Activated effector memory CD4-positive, alpha-beta T cell treated with anti-CD3 and anti-CD28 coated beads, Interleukin-2, amount 50 U/mL, for 16 hours (primary cell): ENCODE data around the gene PPP1R1B.

ENCODE experiments used
- DNase-seq: peaks from one replicate; pipeline ENCODE4 v3.0.0-alpha.2; 2020

Gene PPP1R1B

DNA sequence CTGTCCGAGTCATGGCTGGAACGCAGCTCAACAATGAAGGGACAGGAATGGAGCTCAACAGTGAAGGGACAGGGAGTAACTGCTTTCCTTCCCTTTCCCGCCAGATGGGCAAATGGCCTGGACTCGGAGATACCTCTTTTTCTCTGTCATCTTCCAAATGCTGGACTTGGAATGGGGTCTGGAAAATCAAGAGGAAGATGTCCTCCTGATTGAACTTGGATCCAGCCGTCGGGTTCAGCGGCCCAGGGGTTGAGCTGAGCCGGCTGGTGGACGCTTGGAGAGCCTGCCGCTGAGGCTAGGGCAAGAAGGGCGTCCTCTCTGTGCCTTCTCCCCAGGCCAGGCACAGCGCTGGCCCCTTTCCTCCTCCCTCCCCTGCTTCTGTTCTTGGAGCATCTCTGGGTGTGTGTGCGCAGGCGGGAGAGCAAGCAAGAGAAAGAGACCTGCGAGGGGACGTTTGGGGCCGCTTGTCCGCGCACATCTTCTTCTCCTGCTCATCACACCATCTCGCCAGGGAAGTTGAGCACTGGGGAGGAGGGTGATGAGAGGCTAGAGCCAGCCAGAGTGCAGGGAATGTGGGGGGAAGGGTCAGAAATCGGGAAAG lies 25.7 kb upstream of the PPP1R1B start:
- DNase-seq = no peak

DNA sequence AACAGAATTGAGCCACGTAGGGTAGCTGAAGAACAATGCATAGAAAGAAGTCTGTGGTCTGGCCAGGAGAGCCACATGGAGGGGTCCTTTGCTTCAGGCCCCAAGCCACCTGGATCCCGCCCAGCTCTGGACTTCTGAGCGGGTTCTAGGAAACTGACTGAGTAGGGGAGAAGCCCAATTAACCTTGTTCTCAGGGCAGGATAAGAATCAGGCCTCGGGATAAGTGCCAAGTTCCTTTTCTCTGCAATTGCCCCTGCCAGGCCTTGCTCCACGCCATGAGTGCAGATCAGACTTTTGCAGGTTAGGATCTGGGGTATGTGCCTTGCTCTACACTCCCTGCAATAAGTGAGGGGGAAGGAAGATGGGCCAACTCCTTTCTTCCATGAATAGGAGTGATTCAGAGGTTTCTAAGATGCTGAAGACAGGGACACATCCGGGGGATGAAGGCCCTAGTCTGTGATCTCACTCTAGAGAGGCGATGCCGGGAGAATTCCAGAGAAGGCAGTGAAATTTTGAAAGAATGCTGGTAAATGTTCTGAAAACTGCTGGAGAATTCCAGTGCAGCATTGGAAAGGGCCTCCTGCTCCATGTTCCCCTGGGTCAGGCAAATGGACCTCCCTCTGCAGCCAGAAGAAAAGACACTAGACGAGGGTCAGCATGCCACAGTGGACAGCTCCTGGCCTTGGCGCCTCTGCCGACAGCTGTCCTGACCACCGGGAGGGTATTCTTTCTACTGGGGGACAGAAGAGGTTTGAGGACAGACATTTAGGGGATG lies 24.8 kb upstream of the PPP1R1B start:
- DNase-seq = no peak

DNA sequence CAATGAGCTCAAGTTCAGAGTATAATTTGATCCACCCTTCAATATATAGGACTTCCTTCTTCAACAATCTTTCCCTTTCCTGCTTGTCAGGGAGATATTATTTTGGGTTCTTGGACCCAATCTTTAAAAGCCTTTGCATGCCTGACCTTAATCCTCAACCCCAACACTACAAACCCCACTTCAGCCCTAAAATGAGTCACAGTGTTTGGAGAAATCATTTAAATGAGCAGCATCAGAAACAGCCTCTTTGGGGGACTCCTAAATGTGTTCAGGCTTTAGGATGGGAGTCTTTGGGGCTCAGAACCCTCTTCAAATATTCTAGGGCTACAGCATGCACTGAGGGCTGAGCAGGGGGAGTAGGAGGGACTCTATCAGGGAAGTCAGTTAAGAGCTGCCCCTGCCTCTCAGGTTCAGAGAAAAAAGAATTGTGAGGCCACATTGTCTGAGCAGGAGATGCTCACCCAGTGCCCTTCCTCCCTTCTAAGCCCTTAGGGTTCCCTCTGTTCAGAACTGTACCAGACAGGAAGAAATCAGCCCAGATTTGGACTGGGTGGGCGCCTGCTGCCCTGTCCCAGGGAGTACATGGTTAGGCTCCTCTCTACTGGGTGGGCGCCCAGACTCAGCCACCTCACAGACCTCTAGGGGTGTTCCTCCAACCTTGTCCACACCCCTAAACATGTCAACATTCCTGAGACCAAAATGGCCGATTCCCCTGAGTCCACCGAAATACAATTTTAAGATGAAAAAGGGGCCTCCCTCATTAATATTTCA lies 24.0 kb upstream of the PPP1R1B start:
- DNase-seq = no peak

DNA sequence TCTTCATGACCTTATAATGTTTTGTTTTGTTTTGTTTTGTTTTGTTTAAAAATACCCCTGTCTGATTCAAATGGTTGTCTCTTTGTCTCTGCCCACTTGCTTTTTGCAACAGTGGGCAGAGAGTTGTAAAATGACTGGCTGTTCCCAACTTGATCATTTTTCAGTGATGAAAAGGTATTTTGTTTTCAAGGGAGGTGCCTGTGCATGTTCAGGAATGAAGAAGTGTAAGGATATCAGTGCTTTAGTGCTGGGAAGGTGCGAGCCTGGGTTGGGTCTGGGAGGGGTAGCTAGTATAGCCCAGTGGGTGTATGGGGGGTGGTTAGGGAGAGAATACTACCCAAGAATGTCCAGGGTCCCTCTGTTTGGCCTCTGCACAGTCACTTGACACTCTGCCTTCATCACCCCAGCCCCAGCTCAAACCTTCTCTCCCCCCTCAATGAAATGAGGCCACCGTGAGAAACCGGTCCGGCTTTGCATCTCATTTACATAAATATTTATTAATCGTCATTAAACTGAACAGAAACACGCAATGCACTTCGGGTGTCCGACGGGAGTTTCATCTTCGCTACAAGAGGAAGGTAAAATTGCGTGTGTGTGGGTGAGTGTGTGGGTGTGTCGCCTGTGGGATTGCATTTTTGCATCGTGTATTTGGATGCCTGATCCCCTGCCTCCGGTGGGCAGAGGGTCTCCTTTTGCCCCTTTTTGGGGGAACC lies 23.3 kb upstream of the PPP1R1B start:
- no peak for DNase-seq

DNA sequence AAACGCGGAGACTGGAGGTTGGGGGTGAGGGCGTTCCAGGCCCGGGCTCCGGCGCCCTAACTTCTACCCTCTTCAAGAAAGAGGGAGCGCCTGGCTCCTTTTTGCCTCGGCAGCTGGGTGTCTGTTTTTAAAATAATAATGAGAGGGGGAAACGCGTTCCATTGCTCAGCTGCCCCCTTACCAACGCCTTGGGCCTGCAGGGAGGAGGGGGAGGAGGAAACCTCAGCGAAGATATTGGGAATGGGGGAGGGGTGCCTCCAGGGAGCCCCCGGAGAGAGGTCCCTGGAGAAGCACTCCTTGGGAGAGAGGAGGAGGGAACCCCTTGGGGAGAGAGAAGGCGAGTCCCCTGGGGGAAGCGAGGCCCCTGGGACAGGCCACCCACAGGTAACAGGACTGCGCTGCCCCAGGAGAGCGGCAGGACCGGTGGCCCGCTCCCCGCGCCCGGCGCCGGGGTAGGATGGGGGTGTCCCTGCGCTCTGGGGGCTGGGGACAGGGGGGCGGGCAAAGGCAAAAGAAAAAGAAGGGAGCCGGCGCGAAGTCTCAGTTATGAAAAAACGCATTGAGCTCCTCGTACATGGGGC lies 21.8 kb upstream of the PPP1R1B start:
- DNase-seq = no peak

DNA sequence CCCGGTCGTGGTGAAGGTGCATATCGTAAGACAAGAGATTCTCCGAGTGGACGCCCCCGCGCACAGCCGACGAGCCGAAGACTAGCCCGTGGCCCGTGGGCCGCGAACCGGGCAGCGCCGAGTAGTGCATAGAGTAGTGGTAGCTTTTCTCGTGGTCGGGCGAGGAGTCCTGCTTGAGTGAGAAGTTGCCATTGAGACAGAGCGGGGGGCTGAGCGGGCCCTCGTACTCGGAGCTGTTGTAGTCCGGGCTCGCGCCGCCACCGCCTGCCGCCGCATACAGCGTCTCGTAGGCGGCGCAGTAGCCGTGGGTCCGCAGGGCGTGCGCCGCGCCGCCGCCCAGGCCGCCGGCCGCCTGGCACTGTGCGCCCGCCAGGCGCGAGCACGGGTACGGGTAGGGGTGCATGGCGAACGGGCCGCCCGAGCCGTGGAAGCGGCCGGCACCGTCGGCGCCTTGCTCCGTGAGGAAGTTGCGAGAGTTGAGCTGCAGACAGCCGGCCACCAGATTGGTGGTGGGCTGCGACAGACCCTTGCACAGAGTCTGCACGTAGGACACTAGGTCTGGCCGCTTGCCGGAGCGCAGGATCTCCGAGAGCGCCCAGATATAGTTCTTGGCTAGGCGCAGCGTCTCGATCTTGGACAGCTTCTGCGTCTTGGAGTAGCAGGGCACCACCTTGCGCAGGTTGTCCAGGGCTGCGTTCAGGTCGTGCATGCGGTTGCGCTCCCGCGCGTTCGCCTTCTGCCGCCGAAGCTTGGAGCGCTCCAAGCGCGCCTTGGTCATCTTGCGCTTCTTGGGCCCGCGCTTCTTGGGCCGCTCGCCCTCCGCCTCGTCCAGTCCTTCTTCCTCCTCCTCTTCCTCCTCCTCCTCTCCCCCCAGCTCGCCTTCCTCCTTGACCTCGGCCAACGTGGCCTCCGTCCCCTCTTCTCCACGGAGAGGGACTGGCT lies 21.0 kb upstream of the PPP1R1B start:
- DNase-seq = no peak

DNA sequence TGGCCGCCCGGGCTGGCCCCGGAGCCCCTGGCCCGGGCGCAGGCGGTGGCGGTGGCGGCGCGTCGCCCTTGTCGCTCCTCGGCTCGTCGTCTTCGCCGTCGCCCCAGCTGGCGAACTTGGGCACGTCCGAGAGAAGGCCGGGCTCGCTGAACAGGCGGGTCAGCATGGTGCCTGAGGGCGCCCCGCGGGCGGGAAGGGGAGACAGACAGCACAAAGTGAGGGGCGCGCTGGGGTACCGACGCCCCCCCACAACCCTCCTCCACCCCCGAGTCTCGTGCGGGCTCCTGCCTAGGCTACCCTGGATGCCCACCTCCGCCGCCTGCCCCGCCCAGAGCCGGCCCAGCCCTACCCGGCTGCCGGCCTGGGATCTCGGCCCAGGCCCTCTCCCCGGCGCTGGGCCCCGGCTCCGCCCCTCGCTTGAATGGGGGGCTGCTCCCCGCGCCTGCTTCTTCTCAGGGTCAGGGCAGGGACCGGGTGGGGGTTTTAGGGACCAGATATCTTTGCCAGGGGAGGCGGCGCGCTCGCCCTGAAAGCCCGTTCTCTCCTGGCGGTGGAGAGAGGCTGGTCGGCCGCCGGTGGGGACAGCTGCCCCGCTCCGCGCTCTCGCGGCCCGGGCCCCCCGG lies 20.2 kb upstream of the PPP1R1B start:
- DNase-seq = no peak

DNA sequence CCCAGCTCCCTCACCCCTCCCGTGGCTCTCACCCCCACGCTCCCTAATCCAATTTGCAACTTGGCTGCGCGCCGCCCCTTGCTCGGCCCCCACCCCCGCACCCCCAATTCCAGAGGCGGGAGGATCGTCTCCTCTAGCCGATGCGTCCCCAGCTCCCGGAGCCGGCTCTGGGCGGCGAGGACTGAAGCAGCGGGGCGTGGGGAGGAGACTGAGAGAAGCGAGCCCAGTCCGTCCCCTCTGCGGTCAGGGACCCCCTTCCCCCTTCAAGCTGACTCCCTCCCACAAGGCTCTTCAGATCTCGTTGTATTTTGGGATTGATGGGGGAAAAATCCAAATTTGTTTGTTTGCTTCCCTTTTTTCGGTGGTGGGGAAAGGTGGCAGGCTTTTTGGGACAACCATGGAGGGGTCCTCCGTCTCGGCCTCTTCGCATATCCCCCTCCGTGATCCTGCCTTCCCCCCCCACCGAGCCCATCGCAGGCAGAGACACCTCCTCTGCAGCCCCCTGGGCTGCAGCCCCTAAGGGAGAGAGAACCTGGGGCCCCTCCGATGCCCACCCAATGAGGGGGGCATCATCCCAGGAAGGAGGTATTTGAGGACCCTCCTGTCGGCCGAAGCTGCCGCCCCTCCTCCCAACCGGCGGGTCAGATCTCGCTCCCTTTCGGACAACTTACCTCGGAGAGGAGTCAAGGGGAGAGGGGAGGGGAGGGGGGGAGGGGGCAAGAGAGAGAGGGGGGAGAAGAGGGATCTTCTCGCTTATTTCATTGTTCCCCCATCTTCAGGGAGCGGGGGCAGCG lies 19.5 kb upstream of the PPP1R1B start:
- no peak for DNase-seq

DNA sequence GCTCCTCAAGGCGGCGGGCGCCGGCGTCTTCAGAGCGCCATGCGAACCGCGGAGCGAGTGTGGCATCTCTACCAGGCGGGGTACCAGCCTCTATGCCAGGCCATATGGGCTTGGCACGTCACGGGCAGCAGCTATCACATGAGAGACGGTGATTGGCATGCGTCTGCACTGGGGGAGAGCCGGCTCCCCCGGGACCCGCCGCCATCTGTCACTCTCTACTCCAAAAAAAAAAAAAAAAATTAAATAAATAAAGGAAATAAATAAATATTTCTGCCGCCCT lies 19.0 kb upstream of the PPP1R1B start, which contains the start of gene NEUROD2:
TSS of gene NEUROD2 (minus strand) at position 70 of the 280 bp plus-strand sequence. CDS start 1,321 bp downstream, outside the sequence.
- DNase-seq = no peak

DNA sequence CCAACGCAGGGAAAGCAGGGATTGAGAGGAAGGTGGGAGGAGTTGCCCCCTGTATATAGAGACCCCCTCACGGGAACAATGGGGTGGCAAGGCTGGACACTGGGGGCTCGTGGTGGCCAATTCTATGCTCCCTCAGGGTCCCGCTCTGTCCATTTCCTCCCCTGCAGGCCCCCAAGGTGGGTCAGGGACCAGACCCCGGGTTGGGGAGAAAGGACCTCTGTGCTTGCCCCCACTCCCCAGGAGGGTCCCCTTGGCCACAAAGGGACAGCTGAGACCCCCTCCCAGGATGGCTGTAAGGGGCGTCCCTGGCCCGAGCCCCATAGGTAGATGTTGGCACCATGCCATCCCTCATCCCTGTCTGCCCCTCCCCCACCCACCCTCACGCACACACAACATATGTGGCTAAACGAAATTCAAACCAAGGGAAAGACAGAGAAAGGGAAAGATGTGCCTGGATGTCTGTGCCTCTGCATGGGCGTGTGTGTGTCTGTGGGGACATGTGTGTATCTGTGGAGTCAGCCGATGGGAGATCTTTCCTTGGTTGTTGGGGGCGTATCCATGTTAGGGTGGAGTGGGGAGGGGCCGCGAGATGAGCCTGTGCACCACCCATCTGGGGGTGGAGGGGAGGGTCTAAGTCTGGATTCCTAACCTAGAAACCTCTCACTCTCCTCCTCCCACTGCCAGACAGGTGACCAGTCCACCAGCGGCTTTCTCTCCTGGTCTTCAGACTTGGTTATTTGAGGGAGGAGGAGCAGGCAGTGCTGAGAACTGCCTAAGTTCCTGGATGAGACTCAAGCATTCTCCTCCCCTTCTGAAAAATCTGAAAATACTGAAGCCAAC lies 18.4 kb upstream of the PPP1R1B start:
- DNase-seq = no peak

DNA sequence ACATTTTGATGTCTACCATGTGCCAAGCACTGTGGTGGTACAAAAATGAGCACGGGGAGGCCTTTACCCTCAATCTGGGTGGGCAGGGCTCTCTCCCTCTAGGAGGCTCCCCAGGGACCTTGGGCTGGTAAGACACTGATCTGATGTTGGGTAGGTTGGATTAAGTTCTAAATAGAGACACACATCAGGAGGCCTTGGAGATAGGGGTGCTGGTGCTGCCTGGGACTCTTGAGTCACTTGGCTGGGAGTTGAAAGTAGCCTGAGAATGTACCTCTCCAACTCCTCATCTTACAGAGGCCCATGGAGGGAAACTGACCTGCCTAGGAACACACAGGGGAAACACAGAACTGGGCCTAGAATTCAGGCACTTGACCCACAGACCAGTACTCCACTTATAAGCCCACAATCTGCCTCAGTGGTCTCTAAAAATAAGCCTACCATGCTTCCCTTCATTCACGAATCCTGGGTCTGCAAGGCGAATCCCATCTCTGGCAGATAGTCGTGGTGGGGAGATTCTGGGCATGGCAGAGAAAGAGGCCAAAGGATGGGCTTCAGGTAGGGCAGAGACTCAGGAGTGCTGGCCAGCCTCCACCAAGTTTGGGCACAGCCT lies 17.2 kb upstream of the PPP1R1B start:
- DNase-seq = no peak

DNA sequence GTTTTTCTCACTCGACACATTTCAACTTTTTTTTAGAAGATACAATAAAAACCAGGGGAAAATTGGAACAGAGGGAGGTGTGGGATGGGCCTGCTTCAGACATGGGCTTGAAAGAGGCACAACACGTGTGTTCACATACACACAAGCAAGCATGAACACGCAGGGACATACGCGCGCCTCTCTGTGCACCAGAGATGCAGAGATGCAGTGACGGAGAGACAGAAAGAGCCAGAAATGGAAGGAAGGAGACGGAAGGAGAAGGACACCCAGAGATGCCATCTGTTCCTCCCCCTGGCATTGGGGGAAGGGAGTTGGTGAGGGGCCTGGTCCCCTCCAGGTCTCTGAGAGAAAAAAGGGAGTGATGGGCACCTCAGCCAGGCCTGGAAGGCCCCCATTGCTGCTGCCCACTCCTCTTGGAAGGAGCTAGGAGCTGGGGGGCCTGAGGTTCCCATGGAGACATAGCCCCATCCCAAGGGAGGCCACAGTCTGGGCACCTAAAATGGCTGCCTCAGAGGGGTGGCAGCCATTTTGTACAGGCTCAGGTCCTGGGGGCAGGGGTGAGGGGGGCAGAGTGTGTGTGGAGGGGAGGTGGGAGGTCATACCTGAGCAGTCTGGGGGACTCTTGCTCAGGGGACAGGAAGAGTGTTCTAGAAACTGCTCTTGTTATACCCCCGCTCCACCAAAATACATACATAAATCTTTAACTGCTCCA lies 15.2 kb upstream of the PPP1R1B start:
- no peak for DNase-seq

DNA sequence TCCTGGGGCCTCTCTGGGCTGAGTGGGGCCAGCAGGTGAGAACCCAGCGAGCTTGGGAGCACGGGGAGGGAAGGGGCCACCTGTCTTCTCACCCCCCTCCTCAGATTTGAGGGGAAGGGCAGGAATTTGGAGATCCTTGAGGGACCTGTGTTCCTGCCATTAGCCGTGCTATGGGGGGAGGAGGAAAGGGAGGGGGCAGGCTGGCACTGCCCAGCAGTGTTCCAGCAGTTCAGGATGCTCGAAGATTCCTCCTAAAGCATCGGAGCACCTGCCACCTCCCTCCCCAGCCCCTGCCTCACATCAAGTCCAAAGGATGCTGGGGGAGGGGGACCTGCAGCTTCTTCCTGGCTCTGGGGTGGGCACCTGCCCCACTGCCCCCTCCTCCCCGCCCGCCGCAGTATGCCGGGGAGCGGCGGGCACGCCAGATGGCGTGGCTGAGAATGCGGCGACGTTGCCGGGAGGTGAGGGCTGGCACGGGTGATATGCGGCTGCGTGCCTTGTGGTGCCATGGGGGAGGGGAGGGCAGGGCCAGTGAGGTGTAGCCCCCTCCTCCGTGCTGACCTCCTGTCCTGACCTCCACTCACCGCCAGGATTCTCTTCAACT lies 14.4 kb upstream of the PPP1R1B start:
- DNase-seq = no peak

DNA sequence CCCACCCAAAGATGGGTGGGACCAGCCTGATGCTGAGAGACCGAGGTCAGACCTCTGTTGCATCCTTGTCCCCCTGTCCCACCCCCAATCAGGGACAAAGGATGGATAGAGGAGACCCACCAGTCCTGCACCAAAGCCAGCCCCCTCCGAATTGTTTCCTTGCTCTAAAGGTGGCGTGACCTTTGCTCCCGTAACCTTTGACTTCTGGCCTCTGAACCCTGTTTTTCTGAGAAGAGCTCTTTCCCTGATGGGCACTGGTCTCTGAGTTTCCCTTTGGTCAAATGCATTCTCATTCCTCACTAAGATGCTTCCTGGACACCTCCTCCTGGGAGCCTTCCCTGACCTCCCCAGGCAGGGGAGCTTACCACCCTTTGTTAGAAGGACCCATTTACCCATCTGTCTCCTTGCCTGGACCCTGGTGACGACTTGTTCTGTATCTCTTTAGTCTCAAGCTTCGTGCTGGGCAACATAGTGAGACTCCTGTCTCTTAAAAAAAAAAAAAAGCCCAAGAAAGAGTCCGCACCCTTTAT lies 13.8 kb upstream of the PPP1R1B start:
- no peak for DNase-seq

DNA sequence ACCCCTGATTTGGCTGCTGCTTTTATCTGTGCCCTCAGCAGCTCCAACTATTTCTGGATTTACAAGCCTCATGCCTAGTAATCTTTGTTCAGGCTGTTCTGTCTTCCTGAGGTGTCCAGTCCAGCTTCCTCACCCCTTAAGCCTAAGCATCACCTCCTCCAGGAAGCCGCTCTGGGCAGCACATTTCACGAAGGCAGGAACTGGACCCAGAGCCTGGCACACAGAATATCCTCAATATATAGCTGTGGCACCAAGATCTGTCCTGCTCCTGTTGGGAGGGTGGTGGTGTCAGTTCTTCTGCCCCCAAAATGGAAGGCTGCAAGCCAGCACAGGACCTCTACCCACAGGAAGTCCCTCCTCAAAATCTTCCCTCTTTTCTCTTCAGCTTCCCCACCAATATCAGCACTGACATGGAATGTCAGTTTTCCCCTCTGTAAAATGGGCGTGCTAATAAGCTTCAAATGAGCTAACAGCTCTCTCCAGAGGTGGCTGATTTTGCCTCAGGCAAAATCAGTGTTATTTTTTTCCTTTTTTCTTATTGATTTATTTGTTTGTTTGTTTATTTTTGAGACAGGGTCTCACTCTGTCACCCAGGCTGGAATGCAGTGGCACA lies 12.1 kb upstream of the PPP1R1B start:
- no peak for DNase-seq

DNA sequence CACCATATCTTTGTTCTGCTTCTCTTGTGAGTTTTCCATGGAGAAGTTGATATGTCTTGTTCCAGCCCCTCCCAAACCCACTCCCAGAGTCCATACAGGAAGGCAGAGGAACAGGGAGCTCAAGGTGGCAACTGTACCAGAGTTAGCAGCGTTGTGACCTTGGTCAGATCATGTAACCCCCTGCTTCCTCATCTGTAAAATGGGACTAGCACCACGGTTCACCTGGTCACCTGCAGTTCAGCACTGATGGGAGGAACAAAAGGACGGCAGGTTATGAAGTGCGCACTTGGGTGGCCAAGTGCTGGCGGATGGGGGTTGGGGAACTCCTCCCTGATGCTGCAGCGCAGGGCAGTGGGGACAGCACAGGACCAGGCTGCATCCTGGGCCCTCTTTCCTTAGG lies 11.3 kb upstream of the PPP1R1B start:
- no peak for DNase-seq

DNA sequence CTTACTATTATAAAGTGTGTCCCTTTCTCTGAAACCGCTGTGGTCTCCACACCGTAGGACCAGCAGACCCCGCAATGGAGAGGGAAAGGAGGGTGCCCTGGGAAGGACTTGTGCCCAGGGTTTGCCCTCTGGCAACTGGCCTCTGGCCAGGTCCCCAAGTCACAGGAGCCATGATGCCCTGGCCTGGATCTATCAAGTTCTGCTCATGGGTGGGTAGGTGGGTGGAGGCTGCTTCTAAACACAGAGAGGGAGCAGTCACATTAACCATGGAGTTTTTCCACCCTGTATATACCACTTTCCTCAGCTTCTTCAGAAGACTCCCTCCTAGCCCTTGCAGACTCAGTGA lies 9.7 kb upstream of the PPP1R1B start:
- DNase-seq = no peak
